ENCODE measurements around the gene OPA1.

- TF ChIP-seq CTCF (IDR thresholded peaks at IDR 0.05) (no peak), POLR2A (IDR thresholded peaks at IDR 0.05) (no peak)
These were observed 45.8 kb downstream of the OPA1 start for GRCh38 chr3:193638833-193639232.

All from thyroid gland (tissue), 4 donors.